ENCODE results near the gene DRD5.

DRD5 gene

DNA sequence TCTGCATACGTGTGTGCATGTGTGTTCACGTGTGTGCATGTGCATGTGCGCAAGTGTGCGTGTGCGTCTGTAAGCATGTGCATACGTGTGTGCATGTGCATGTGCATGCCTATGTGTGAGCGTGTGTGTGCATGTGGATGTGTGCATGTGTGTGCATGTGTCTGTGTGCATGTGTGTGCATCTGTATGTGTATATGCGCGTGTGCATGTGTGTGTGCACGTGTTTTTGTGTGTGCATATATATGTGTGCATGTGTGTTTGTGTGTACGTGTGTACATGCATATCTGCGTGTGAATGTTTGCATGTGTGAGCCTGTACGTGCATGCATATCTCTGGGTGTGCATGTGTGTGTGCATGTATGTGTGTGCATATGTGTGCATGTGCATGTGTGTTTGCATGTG, 35.7 kb upstream of the DRD5 start:
- H3F3A ChIP-seq (ENCODE audit: insufficient read depth, low read length): no peaks in the 10 kb centered on the region
- H3K4me3 ChIP-seq (ENCODE audit: low read length): no peak overlapping the region
- no peak for DNase-seq
- no peak overlapping the region for H2AFZ ChIP-seq (ENCODE audit: low read length)
- no peaks in the 10 kb centered on the region for H3K27me3 ChIP-seq (replicated peaks; ENCODE audit: insufficient read depth, low read length)
- H3K4me1 ChIP-seq (ENCODE audit: low read length): peaks cover 4% of the 10 kb centered on the region; the same call in 1 of the 2 replicates
- H3K9me3 ChIP-seq (replicated peaks; ENCODE audit: insufficient read depth, low read length): no peaks in the 10 kb centered on the region
- H3K9me2 ChIP-seq (replicated peaks; ENCODE audit: insufficient read depth, low read length): no peaks in the 10 kb centered on the region
- no peaks in the 10 kb centered on the region for H3K36me3 ChIP-seq (replicated peaks; ENCODE audit: insufficient read depth, low read length)
- H3K4me2 ChIP-seq (ENCODE audit: low read depth, low read length): no peak overlapping the region
- TF ChIP-seq EZH2 (optimal IDR thresholded peaks at IDR 0.05; ENCODE audit: low read depth, low read length) (no peak), EZH2phosphoT487 (IDR thresholded peaks at IDR 0.05; ENCODE audit: low read length) (no peak)
- TF ChIP-seq, protein P1, sequence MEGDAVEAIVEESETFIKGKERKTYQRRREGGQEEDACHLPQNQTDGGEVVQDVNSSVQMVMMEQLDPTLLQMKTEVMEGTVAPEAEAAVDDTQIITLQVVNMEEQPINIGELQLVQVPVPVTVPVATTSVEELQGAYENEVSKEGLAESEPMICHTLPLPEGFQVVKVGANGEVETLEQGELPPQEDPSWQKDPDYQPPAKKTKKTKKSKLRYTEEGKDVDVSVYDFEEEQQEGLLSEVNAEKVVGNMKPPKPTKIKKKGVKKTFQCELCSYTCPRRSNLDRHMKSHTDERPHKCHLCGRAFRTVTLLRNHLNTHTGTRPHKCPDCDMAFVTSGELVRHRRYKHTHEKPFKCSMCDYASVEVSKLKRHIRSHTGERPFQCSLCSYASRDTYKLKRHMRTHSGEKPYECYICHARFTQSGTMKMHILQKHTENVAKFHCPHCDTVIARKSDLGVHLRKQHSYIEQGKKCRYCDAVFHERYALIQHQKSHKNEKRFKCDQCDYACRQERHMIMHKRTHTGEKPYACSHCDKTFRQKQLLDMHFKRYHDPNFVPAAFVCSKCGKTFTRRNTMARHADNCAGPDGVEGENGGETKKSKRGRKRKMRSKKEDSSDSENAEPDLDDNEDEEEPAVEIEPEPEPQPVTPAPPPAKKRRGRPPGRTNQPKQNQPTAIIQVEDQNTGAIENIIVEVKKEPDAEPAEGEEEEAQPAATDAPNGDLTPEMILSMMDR (IDR thresholded peaks at IDR 0.05; ENCODE audit: low read length): no peak
- no peak overlapping the region for H3K27ac ChIP-seq (ENCODE audit: low read length)
- no peaks in the 10 kb centered on the region for H3K79me2 ChIP-seq (ENCODE audit: low read length)
- no peaks in the 10 kb centered on the region for H4K20me1 ChIP-seq (ENCODE audit: insufficient read depth, low read length)
- H3K9ac ChIP-seq (ENCODE audit: low read length): no peak overlapping the region

DNA sequence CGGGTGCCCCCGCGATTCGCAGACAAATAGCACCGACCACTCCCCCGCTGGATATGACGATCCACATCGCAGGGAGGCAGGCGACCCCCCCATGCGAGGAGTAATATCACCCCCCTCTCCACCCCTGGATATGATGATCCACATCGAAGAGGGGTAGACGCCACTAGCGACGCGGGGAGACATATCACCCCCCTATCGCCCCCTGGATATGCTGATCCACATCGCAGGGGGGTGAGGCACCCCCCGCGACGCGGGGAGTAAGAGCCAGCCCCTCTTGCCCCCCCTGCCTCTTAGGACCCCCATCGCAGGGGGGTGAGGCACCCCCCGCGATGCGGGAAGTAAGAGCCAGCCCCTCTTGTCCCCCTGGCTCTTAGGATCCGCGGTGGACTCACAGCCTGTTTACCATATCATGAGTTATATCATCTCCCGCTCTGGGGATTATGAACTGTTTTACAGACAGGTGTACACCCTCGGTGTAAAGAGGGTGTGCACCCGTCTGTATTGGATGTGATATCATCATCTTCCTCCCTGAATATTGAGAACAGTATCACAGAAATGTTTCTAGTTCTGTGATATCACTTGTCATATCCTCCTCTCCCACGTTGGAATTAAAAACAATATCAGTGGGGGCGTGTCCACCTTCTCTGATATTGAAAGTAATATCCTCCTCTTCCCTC, 22.7 kb upstream of the DRD5 start:
- H3K4me1 ChIP-seq (ENCODE audit: low read length): no peaks in the 10 kb centered on the region
- no peak overlapping the region for H3K27ac ChIP-seq (ENCODE audit: low read length)
- no peak overlapping the region for H3K4me3 ChIP-seq (ENCODE audit: low read length)
- no peak overlapping the region for H2AFZ ChIP-seq (ENCODE audit: low read length)
- H3K4me2 ChIP-seq (ENCODE audit: low read depth, low read length): no peak overlapping the region
- H4K20me1 ChIP-seq (ENCODE audit: insufficient read depth, low read length): no peaks in the 10 kb centered on the region
- H3K27me3 ChIP-seq (replicated peaks; ENCODE audit: insufficient read depth, low read length): no peaks in the 10 kb centered on the region
- H3K36me3 ChIP-seq (replicated peaks; ENCODE audit: insufficient read depth, low read length): no peaks in the 10 kb centered on the region
- TF ChIP-seq, protein P1 (IDR thresholded peaks at IDR 0.05; ENCODE audit: low read length): no peak
- TF ChIP-seq EZH2 (optimal IDR thresholded peaks at IDR 0.05; ENCODE audit: low read depth, low read length) (no peak), EZH2phosphoT487 (IDR thresholded peaks at IDR 0.05; ENCODE audit: low read length) (no peak)
- no peaks in the 10 kb centered on the region for H3K9me2 ChIP-seq (replicated peaks; ENCODE audit: insufficient read depth, low read length)
- no peak overlapping the region for H3K9ac ChIP-seq (ENCODE audit: low read length)
- no peak for DNase-seq
- no peaks in the 10 kb centered on the region for H3F3A ChIP-seq (ENCODE audit: insufficient read depth, low read length)
- H3K9me3 ChIP-seq (replicated peaks; ENCODE audit: insufficient read depth, low read length): no peaks in the 10 kb centered on the region
- no peaks in the 10 kb centered on the region for H3K79me2 ChIP-seq (ENCODE audit: low read length)

DNA sequence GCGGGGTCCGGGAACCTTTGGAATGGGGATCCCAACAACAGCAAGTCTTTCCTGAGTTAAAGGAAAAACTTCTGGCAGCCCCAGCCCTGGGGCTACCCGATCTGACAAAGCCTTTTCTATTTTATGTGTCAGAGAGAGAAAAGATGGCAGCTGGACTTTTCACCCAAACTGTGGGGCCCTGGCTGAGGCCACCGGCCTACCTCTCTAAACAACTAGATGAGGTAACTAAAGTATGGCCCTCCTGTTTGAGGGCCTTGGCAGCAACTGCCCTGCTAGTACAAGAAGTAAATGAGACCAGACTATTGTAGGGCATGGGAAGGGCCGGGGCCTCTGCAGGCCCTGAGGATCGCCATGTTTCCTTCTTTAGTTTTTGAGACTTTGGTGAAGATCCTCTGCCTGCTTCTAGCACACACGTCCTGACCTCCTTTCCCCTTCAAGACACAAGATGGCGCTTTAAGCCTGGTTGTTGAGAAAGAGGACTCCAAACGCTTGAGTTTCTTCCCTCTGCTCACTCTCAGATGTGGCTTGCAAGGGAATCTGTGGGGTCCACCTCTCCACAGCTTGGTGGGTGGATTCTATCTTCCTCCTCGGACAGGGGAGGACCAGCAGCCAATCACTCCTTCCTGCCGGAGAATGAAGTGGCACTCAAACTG, 18.5 kb upstream of the DRD5 start:
- Histone ChIP-seq H3K4me1 (ENCODE audit: low read length) (no peaks in the 10 kb centered on the region), H3K79me2 (ENCODE audit: low read length) (no peaks in the 10 kb centered on the region), H3K27me3 (replicated peaks; ENCODE audit: insufficient read depth, low read length) (no peaks in the 10 kb centered on the region), H2AFZ (ENCODE audit: low read length) (peak overlapping the region; percentile 30), H3K4me3 (ENCODE audit: low read length) (no peak overlapping the region), H3F3A (ENCODE audit: insufficient read depth, low read length) (no peaks in the 10 kb centered on the region), H3K9me2 (replicated peaks; ENCODE audit: insufficient read depth, low read length) (no peaks in the 10 kb centered on the region), H3K9me3 (replicated peaks; ENCODE audit: insufficient read depth, low read length) (no peaks in the 10 kb centered on the region), H3K36me3 (replicated peaks; ENCODE audit: insufficient read depth, low read length) (no peaks in the 10 kb centered on the region), H3K9ac (ENCODE audit: low read length) (no peak overlapping the region), H3K27ac (ENCODE audit: low read length) (no peak overlapping the region), H4K20me1 (ENCODE audit: insufficient read depth, low read length) (no peaks in the 10 kb centered on the region), H3K4me2 (ENCODE audit: low read depth, low read length) (no peak overlapping the region)
- TF ChIP-seq, protein P1 (IDR thresholded peaks at IDR 0.05; ENCODE audit: low read length): peak; percentile 73
- no peak for TF ChIP-seq EZH2phosphoT487 (IDR thresholded peaks at IDR 0.05; ENCODE audit: low read length)
- peak; percentile 83 for DNase-seq

Measured in MM.1S (cell line).